ENCODE measurements around the gene NKX1-1.
"Not testable (repeated sequence)": the region's sequence is repeated elsewhere in the genome, so short reads cannot be mapped to it uniquely, and the experiment has no call there.

The NKX1-1 gene

GRCh38 chr4:1404573-1405253 lies 1.5 kb downstream of the NKX1-1 start:
- DNase-seq (ENCODE audit: low read depth), result no peak

- no peak for DNase-seq (ENCODE audit: low read depth)
Observed at GRCh38 chr4:1403591-1404572, 2.4 kb downstream of the NKX1-1 start.

DNA sequence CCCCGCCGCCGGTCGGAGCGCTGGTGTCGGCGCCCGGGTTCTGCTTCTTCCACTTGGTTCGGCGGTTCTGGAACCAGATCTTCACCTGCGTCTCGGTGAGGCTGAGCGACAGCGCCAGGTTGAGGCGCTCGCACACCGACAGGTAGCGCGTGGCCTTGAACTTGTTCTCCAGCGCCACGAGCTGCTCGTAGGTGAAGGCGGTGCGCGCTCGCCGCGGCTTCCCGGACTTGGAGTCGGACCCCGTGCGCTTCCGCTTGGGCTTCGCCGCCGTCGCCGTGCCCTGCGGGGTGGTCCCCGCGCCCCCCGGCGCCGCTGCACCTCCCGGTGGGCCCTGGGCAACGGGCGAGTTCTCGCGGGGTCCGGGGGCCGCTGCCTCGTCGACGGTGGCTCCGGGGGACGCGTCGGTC lies 3.1 kb downstream of the NKX1-1 start:
- no peak for DNase-seq (ENCODE audit: low read depth)

- no peak for DNase-seq (ENCODE audit: low read depth)
Observed at GRCh38 chr4:1402516-1403091, 3.6 kb downstream of the NKX1-1 start.

DNA sequence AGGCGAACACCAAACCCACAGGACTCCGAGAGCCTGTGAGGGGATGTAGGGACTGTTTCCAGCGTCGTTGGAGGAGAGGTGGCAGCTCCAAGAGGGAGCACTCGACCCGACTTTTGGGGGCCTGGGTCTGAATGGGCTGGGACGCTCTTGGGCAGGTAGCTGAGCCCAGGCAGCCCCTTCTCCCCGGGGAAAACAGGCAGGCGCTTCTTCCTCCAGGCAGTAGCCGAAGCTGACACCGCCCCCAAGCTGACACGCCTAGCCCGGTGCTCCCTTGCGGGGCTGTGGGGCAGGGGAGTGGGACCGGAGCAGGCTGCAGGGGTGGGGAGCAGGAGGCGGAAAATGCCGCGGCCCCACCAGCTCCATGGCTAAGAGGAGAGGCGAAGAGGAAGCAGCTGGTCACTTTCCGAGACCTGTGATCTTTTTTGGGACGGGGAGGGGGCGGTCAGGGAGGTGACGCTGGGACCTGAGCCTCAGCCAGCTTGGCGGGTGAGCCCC lies 4.2 kb downstream of the NKX1-1 start:
- no peak for DNase-seq (ENCODE audit: low read depth)

DNA sequence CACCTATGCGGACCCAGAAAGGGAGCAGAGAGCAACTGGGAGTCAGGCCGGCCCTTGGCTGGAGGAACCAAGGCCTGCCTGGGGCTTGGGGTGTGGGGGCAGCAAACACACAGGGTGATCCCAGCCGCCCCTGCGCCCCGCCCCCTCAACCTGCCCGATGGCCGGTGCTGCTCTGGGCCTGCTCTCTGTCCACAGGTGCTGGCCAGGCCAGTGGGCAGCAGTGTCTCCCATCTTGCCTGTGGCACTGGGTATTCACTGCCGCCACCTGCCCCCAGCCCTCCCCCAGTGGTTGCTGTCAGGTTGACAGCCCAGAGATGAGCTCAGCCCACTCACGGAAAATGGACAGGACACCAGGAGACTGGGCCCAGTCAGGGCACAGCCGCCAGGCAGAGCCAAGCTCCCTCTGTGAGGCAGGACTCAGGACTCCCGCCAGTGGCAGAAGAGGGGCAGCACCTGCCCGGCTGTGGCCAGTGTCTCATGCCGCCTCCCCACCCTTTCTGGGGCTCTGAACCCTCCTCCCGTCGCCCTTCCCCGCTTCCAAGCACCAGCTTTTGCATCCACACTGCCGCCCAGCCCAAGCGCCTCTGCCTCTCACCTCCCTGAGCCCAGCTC lies 4.7 kb downstream of the NKX1-1 start:
- DNase-seq (ENCODE audit: low read depth), result no peak

DNA sequence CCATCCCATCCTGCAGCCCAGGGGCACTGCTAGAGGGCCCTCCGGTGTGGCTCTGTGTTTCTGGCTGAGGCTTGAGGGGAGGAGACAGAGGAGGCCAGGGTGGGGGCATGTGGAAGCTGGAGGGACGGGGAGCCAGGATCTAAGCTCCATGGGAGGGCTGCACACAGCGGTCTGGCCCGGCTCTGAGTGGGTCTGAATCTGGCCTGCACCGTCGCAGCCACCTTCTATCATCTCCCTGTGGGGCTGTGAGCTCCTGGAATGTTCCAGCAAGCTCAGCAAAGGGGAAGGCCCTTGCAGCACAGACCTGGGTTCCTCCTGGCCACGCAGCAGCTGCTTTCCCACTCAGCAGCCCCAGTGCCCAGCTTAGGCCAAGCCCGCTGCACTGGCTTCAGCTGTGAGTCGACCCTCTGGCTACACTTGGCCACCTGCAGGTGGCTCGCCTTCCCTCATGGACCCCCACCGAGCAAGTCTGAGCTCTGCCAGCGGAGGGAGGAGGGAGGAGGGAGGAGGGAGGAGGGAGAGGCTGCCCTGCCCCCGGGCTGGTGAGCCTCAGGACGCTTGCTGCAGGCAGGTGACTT lies 5.3 kb downstream of the NKX1-1 start:
- no peak for DNase-seq (ENCODE audit: low read depth)

- DNase-seq (ENCODE audit: low read depth), result no peak
Observed at GRCh38 chr4:1400191-1400805, 5.9 kb downstream of the NKX1-1 start.

- no peak for DNase-seq (ENCODE audit: low read depth)
Observed at GRCh38 chr4:1399508-1400190, 6.6 kb downstream of the NKX1-1 start.

DNA sequence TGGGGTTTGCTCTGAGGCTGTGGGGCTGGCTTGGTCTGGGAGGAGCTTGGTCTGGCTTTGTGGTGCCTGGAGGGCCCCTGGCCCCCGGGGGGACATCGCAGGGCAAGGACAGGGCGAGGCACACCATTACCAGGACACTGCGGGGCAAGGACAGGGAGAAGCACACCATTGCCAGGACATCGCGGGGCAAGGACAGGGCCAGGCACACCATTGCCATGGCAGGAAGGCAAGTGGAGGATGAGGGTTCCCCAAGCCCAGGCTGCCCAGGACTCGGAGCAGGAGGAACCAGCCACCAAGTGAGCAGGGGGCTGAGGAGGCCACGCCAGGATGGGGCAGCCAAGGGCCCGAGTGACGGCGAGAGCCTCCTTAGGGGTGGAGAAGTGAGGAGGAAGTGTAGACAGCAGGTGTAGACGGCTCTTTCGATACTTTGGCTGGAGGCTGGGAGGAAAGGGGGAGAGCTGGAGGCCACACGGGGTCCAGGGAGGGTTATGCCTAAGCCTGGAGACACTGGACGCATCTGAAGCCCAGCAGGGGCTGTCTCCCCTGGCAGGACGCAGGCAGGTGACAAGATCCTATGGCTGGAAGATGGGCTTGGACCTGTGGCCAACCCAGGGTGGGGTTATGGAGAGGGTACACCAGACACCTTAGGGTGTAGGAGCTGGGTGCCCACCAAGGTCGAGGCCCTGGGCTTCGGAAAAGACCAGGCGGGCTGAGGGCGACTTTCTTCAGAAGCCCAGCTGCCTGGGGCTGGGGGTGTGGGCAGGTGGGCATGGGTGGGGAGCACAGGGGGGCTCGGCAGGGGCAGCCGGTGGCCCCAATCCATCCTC lies 7.3 kb downstream of the NKX1-1 start:
- DNase-seq (ENCODE audit: low read depth), result no peak

GRCh38 chr4:1396806-1397455 lies 9.3 kb downstream of the NKX1-1 start:
- DNase-seq (ENCODE audit: low read depth), result no peak

- DNase-seq (ENCODE audit: low read depth), result no peak
Observed at GRCh38 chr4:1395941-1396805, 10.1 kb downstream of the NKX1-1 start.

GRCh38 chr4:1395389-1395820 lies 10.8 kb downstream of the NKX1-1 start:
- not testable (repeated sequence) for DNase-seq (ENCODE audit: low read depth)

GRCh38 chr4:1394554-1395388 lies 11.5 kb downstream of the NKX1-1 start:
- not testable (repeated sequence) for DNase-seq (ENCODE audit: low read depth)

- DNase-seq (ENCODE audit: low read depth), result no peak
Observed at GRCh38 chr4:1393866-1394265, 12.4 kb downstream of the NKX1-1 start.

DNA sequence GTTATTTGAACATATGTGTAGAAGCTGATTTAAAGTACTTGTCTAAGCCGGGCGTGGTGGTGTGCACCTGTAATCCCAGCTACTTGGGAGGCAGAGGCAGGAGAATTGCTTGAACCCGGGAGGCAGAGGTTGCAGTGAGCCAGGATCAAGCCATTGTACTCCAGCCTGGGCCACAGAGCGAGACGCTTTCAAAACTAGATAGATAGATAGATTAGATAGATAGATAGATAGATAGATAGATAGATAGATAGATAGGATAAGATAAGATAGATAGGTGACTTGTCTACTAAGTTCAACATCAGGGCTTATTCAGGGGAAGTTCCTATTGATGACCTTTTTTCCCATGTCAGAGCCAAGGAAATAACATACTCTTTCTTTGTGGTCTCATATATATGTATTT lies 12.9 kb downstream of the NKX1-1 start:
- DNase-seq (ENCODE audit: low read depth), result not testable (repeated sequence)

Data from stimulated activated CD8-positive, alpha-beta memory T cell treated with anti-CD3 and anti-CD28 coated beads, Interleukin-15, amount 100 ng/mL, for 24 hours (primary cell).